AG10803 (cell line): ENCODE data around the gene DENND1A.

Source experiments
- DNase-seq: peaks from one replicate; pipeline ENCODE4 v3.0.0; 2010; ENCODE audit warnings: low read depth
- H3K4me3 ChIP-seq: 2 replicates; pipeline ENCODE4 v1.5.1; 2011; ENCODE audit warnings: mild to moderate bottlenecking, low read length, control low read depth
- CTCF ChIP-seq: conservative IDR thresholded peaks from 2 replicates; pipeline ENCODE4 v1.5.1; 2011; ENCODE audit warnings: mild to moderate bottlenecking, low read length, control low read depth, inconsistent platforms

Gene DENND1A

GRCh38 chr9:123599781-123600180 lies 330.1 kb downstream of the DENND1A start:
- no peak overlapping the region for H3K4me3 ChIP-seq
- no peak for TF ChIP-seq CTCF
- DNase-seq: peak; percentile 12

- DNase-seq: no peak
- H3K4me3 ChIP-seq: no peak overlapping the region
- TF ChIP-seq CTCF: no peak
Observed at GRCh38 chr9:123597876-123598556, 331.9 kb downstream of the DENND1A start.

- no peak for TF ChIP-seq CTCF
- H3K4me3 ChIP-seq: no peak overlapping the region
- no peak for DNase-seq
Observed at GRCh38 chr9:123597048-123597447, 332.9 kb downstream of the DENND1A start.

GRCh38 chr9:123591283-123591682 lies 338.6 kb downstream of the DENND1A start:
- no peak for DNase-seq
- no peak overlapping the region for H3K4me3 ChIP-seq
- no peak for TF ChIP-seq CTCF

- DNase-seq: no peak
- H3K4me3 ChIP-seq: no peak overlapping the region
- no peak for TF ChIP-seq CTCF
Observed at GRCh38 chr9:123590499-123590898, 339.4 kb downstream of the DENND1A start.

- DNase-seq: no peak
- no peak overlapping the region for H3K4me3 ChIP-seq
- no peak for TF ChIP-seq CTCF
Observed at GRCh38 chr9:123589361-123590239, 340.3 kb downstream of the DENND1A start.

- H3K4me3 ChIP-seq: no peak overlapping the region
- TF ChIP-seq CTCF: no peak
- no peak for DNase-seq
Observed at GRCh38 chr9:123586275-123586674, 343.7 kb downstream of the DENND1A start.
